Choroid plexus epithelial cell (primary cell): Measurements from ENCODE around the gene PDLIM7.

Source experiments
- DNase-seq: peaks from one replicate; pipeline ENCODE4 v3.0.0-alpha.2; 2010; ENCODE audit warnings: low read depth
- H3K4me3 ChIP-seq: 2 replicates; pipeline ENCODE4 v1.5.1; 2011; ENCODE audit warnings: low read depth, mild to moderate bottlenecking, control low read depth, low read length, moderate library complexity
- TF ChIP-seq, protein P1 (sequence below): conservative IDR thresholded peaks from 2 replicates; pipeline ENCODE4 v1.5.1; 2011; ENCODE audit warnings: low read depth, mild to moderate bottlenecking, control low read depth, inconsistent platforms, low read length, moderate library complexity

PDLIM7 gene

GRCh38 chr5:177499842-177500241 lies 2.4 kb upstream of the PDLIM7 start:
- H3K4me3 ChIP-seq: no peak overlapping the region
- DNase-seq: no peak
- TF ChIP-seq, protein P1, sequence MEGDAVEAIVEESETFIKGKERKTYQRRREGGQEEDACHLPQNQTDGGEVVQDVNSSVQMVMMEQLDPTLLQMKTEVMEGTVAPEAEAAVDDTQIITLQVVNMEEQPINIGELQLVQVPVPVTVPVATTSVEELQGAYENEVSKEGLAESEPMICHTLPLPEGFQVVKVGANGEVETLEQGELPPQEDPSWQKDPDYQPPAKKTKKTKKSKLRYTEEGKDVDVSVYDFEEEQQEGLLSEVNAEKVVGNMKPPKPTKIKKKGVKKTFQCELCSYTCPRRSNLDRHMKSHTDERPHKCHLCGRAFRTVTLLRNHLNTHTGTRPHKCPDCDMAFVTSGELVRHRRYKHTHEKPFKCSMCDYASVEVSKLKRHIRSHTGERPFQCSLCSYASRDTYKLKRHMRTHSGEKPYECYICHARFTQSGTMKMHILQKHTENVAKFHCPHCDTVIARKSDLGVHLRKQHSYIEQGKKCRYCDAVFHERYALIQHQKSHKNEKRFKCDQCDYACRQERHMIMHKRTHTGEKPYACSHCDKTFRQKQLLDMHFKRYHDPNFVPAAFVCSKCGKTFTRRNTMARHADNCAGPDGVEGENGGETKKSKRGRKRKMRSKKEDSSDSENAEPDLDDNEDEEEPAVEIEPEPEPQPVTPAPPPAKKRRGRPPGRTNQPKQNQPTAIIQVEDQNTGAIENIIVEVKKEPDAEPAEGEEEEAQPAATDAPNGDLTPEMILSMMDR: no peak

- TF ChIP-seq, protein P1: no peak
- peak overlapping the region; percentile 61 for H3K4me3 ChIP-seq
- peak; percentile 31 for DNase-seq
These were observed 796 bp upstream of the PDLIM7 start for GRCh38 chr5:177498013-177498787.

DNA sequence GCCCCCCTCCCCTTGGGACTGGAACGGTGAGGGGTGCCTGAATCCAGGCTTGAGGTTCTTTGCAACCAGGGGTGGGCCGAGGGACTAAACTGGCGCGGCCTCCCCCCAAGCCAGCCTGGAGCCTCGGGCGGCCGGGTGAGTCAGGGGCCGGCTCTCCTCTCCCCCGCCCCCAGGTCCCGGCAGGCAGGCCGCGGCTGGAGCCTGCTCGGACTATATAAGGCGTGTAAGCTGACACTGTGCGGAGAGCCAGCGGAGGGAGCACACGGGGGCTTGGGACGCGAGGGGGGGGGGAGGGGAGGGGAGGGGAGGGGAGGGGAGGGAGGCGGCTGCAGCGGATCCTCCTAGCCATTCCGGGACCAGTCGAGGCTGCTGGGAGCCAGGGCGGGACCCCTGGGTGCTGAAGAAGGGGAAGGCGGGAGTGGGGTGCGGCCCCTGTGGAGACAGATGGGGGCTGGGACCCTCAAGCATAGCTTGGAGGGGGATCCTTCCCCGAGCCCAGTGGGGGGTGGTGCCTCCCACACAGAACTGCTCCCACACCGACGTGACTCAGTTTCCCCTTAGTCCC lies 595 bp downstream of the PDLIM7 start:
- peak overlapping the region; percentile 83 for H3K4me3 ChIP-seq
- DNase-seq: peak; percentile 97
- TF ChIP-seq, protein P1: no peak

DNA sequence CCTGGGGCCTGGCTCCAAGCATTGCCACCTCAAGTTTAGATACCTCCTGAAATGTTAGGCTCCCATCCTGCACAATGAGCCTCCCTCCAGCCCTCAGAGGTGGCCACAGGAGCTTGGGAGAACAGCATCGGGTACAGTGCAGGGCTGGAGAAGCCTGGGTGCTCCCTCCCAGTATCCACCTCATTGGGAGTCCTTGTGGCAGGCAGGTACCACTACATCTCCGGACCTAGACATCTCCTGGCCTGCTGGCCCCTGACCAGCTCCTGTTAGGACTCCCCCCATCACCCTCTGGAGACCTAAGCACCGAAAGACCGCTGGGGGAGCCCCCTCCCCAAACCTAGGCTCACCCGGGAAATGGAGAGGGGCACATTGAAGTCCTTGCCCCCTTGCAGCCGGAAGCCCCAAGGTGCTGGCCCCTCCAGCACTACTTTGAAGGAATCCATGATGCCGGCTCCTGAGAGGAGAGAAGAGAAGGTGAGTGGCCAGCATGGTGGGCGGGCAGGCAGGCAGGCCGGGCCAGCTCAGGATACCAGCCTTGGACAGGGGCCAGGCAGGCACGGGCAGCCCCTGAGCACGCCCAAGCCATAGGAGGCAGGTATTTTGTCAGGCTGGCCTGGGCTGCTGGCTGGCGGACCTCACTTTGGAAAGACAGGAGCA lies 1.2 kb downstream of the PDLIM7 start:
- TF ChIP-seq, protein P1: peak; percentile 60
- peak; percentile 85 for DNase-seq
- H3K4me3 ChIP-seq: peak overlapping the region; percentile 83

DNA sequence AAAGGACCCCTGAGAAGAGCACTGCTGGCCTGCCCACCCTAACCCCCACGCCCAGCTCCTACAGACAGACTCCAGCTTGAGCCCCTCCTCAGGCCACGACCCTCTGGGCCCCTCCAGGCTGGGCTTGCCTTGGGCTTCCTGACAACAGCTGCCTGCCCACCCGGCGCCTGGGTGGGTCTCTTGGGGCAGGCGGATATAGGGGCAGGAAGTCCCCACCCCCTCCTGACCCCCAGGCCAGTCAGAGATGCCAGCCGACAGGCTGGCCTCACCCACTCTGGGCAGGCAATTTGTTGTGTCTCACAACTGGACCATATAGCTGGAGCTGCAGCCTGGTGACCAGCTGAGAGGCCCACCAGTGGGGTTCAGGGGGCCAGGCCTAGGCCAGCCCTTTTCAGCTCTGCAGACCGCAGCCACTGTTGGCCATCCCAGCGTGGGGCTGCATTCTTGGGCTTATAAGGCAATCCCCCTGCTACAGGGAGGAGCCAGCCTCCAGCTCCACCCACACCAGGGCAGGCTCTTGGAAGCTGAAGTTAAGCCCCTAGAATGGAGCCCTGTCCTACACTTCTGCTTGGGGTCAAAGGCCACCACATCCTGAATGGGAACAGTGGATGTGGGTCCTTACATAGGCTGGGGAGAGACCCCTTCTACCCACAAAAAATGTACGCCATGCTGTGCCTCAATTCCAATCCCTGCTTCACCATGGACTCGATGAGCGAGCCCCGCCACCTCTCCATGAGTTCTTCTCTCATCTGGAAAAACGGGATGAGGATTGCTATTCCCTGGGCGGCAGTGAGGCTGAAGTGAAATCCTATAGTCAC lies 2.0 kb downstream of the PDLIM7 start:
- TF ChIP-seq, protein P1: no peak
- DNase-seq: peak; percentile 99
- H3K4me3 ChIP-seq: peak overlapping the region; percentile 83

GRCh38 chr5:177494346-177495195 lies 2.8 kb downstream of the PDLIM7 start:
- TF ChIP-seq, protein P1: peak; percentile 49
- DNase-seq: peak; percentile 95
- peak overlapping the region; percentile 83 for H3K4me3 ChIP-seq
